Measurements from ENCODE around the gene CRB3.

DNA sequence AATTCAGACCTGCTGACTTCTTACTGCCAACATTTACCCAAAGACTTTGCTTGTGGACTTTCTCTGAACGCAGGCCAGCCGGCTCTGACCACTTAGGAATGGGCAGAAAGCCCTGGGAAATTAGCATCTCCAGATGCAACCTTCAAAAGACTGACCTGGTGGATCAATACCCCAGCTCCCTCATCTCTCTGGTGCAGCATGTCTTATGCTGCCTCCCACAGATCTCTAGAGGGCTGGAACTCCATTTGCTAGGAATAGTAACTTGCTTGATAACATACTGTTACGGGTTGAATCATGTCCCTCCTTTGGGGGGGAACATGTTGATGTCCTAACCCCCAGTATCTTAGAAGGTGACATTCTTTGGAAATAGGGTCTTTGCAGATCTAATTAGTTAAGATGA lies 17.6 kb upstream of the CRB3 start:
- TF ChIP-seq POLR2AphosphoS5 (IDR thresholded peaks at IDR 0.05; ENCODE audit: low read depth, low read length) (no peak), TAF1 (IDR thresholded peaks at IDR 0.05; ENCODE audit: borderline replicate concordance, insufficient read depth, low read length) (no peak)
